ENCODE measurements around the gene CTSD.

GRCh38 chr11:1767399-1768140 is 3.8 kb upstream of the CTSD start:
- no peak for TF ChIP-seq CTCF (conservative IDR thresholded peaks at IDR 0.05; ENCODE audit: low read length)
- TF ChIP-seq EZH2phosphoT487 (IDR thresholded peaks at IDR 0.05; ENCODE audit: borderline replicate concordance, low read depth, low read length) = no peak

All from OCI-LY7 (cell line).